CD4-positive, alpha-beta T cell treated with Interleukin-4 for 1 hour (primary cell): ENCODE measurements around the gene GMDS.

ENCODE experiments used
- DNase-seq, 2 donors: peaks; one replicate each; pipeline ENCODE4 v3.0.0-alpha.2; 2020 to 2022

The GMDS gene

DNA sequence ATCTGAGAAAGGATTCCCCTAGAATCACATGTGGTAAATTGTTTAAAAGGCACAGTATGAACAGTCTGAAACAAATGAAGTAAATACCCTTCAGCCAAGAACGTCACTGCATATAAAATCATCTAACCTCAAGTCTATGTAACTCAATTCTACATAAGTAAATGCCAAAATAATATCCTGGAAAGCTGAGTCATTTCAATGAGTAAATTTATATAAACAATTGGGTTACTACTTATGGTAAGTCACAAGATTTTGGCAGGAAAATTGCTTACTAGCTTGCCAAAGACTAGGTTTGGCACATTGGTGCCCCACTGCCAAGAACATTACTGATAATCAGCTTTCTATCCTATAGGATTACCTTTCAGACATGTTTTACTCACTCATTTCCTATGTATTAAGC, 8.4 kb downstream of the GMDS start:
- no peak for DNase-seq

DNA sequence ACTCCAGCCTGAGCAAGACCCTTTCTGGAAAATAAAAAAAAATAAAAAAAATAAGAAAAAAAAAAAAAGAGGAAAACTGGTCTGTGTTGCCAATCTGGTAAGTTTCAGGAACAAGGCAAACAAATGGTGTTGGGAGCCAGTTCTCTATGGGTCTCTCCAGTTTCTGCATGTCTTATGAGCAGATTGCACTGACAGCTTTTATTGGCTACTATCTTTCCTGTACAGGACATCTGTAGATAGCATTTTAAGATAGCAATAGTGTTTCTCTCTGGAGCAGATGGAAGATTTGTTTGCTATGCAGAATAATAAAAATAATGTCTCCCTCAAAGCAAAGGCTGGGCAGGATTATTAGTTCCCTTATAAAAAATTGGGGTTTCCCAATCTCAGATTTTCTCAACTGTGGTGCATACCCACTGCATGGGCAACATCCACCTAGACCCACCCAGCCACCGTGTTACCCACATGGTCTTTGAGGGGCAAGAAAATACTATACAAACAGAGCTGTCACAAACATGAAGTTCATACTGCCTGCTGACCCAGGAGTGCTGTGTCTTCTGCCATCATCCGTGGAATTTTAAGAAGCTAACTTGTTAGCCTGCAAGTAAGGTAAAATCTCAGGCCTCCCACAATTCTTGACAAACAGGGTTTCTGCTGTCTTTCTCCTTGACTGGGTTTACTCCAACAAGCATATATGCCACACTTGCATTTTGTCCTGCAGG, 9.5 kb downstream of the GMDS start:
- no peak for DNase-seq

DNA sequence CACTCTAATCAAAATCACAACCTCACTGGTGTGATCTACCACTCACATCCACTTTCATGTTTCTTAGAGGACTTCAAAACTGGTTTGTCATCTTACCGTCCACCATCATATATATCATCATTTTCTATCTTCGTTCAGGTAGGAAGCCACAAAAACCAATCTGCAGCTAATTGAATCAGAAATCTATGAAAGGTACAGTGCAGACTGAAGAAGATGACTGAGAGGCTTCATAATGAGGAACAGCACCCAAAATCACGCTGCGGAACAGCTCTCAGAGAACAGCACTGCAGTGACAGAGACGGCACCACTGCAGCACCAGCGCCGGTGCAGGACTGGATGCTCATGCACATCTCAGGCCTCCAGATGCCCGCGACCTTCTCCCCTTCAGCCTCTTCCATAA, 13.0 kb downstream of the GMDS start:
- DNase-seq, result no peak

DNA sequence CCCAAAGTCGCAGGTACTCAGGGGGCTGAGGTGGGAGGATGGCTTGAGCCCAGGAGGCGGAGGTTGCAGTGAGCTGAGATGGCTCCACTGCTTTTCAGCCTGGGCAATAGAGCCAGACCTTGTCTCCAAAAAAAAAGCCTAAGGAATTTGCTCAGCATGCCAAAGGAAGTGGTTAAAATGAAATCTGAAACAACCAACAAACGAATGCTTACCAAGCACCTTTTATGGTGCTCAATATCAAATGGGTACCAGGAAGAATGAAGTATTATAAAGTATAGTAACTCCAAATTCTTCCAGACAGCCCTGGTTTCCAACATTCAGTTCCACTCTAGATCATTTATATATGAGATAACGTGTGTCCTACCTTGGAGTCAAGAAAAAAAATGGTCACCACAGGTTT, 14.0 kb downstream of the GMDS start:
- DNase-seq, result no peak

DNA sequence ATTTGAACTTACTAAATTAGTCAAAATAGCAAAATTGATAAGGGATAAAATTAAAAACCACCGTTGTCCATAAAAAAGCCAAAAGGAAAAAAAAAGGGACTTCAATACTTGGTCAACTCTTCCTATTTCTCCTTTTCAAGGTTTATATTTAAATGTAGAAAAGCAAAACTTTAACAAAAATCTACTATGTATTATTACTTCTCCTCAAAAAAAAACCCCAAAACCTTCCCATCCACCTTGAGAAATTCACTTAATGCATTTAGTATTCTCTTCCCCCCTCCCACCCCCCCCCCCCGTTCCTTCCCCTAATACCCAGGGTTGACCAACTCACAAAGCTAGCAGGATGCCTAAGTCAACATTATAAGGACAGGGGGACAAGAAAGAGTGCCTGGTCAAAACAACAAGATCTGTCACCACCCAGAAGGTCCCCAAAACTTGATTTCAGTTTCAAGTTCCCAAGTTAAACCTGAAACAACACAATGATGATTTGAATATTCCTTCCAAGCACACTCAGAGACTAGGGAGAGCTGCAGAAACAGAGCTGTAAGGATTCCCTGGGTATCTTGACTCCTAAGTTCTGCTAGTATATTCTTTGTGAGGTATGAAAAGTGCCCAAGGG, 14.6 kb downstream of the GMDS start:
- no peak for DNase-seq

- DNase-seq, result no peak
Measured at GRCh38 chr6:2229742-2230141, 15.7 kb downstream of the GMDS start.

- no peak for DNase-seq
Measured at GRCh38 chr6:2229039-2229438, 16.4 kb downstream of the GMDS start.

- DNase-seq, result no peak
Measured at GRCh38 chr6:2228392-2228791, 17.0 kb downstream of the GMDS start.

GRCh38 chr6:2226775-2227174, 18.6 kb downstream of the GMDS start:
- DNase-seq, result no peak

- DNase-seq, result no peak
Measured at GRCh38 chr6:2225422-2226392, 19.7 kb downstream of the GMDS start.

- DNase-seq, result no peak
Measured at GRCh38 chr6:2224847-2225382, 20.5 kb downstream of the GMDS start.

DNA sequence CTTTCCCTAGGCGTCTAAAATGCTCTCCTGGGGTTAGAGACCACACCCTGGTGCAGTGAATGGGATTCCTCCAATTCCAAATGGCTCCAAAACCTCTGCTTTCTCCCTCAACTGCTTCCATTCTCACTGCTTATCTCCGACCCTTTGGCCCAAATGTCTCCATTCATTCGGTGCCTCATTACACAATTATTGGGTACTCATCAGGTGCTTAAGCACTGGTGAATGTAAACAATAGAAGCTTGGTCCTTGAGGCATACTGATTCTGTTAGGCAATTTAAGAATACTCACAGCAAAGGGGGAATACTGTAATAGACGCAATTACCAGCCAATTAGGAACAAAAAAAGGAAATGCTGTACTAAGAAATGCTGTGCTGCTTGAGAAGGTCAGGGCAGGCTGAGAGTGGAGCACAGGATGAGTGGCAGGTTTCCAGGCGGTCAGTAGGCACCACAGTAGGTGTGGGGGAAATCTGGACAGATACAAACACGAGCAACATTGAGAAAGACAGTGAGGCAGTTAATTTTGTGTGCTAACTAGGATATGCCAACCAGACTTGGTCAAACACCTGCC, 23.0 kb downstream of the GMDS start:
- DNase-seq, result no peak

DNA sequence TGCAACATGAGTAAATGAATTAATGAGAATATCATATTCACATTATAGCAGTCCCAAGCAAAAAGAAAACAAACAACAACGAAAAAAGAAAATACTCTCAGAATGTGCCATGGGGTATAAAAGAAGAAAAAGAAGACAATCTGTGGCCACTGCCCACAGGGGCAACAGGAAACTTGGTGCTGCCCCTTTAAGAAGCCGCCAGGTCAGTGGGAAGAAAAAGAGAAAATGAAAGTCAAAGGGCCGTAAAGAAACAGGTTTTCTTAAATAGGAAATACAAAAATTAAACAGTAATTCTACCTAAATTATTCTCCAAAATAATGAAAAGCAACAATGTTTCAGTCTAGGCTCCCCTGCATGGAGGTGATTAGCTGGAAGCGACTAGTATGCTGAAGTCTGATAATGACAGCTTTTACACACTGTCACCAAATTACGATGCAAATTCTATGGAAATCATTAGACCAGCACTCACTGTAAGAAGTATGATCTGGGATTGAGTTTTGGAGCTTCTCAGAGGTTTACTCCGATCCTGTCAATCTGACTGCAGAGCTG, 23.6 kb downstream of the GMDS start:
- peak in 1 of 2 donors; percentile 28 for DNase-seq

DNA sequence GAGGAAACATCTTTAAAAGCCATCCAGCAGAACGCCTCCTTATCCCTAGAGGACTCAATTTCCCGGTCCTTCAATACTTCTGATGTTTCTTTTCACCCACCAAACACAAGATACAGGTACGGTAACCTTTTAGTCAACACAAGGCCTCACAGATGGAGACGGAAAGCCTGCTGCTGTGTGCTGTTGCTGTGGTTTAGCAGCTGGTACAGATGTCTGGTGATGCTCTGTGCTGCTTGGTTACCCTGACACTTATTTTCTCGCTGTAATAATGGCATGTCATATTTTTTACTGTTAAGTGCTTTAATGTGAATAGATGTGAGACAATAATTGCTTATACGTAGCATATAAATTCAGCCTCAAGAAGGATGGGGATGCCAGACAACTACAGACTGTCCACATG, 25.3 kb downstream of the GMDS start:
- no peak for DNase-seq

DNA sequence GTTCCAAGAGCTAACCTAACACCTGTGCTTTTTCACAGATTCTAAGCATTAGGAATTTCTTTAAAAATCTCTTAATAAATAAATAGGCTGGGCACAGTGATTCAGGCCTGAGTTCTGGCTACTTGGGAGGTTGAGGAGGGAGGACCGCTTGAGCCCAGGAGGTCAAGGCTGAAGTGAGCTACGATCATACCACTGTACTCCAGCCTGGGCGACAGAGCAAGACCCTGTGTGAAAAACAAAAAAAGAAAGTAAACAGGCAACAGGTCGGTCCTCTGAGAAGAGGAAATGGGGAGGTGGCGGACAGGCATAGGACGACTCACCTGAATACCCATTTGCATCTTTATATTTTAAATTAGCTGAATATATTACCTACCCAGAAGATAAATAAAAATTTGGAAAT, 26.5 kb downstream of the GMDS start:
- no peak for DNase-seq

GRCh38 chr6:2216794-2217383, 28.5 kb downstream of the GMDS start:
- no peak for DNase-seq

DNA sequence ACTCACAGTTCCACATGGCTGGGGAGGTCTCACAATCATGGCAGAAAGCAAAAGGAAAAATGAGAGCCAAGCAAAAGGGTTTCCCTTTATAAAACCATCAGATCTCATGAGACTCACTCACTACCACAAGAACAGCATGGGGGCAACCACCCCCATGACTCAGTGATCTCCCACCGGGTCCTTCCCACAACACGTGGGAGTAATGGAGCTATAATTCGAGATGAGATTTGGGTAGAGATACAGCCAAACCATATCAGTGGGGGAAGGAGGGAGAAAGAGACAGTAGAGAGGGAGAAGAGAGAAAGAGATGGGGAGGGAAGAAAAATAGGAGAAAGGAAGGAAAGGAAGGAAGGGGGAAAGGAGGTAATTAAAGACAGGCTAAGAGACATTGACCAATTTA, 30.1 kb downstream of the GMDS start:
- DNase-seq, result no peak

DNA sequence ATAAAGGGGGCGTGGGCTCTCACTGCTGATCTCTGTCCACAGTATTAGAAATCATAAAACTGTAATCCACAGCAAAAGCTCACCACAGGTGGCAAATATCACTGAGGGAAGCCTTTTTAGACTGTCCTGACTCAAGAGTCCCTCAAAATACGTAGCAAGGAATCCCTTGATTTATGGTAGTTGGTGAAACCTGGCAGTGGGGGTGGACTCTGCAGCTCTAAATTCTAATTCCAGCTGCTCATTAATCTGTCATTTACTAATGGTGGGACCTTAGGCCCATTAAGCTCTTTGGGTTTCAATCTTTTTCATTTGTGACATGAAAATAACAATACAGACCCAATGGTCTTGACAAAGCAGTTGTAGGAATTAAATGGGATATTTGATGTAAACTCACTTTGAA, 32.3 kb downstream of the GMDS start:
- DNase-seq, result no peak

DNA sequence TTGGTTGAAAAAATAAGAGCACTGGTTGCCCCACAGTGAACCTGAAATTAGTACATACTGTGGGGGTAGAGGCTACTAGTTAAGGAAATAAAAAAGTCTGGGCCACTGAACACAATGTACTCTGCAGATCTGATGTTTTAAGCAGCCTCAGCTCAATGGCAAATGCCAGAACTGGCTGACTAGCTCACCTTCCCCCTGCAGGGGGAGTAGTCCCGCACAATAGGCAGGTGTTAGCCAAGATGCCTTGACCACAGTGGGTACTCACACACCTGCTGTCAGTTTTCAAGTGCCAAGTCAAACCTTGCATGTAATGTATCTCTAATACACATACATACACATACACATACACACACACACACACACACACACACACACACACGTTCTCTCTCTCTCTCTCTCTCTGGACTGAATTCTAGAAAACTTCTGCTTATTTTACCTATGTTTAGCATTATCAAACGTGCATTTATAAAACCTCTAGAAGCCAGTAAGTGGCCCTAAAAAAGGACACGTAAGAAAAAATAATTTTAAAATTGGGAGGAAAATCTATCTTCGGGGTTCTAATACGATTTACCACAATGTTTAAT, 36.1 kb downstream of the GMDS start:
- DNase-seq, result peak; percentile 26 to 34

DNA sequence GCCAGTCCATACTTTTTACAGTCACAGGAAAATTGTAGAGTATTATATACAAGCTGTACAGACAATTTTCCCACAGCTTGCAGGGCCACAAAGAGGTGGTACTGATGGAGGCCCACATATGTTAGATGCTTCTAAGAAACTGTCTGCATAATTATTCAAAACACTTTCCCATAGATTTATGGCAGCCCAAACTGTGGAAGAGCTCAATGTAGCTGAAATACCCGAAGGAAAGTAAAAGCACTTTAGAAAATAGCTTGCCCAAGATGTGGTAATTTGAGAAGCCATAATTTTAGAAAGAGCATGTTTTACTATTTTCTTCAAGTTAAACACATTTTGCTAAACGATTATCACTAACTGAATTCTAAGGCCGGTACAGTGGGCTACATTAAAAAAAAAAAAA, 36.9 kb downstream of the GMDS start:
- no peak for DNase-seq

- no peak for DNase-seq
Measured at GRCh38 chr6:2205396-2205795, 40.0 kb downstream of the GMDS start.

GRCh38 chr6:2204272-2204671, 41.1 kb downstream of the GMDS start:
- no peak for DNase-seq
